Measurements from ENCODE around the gene ME2. TPM values are rescaled to one million over a fixed set of nuclear protein-coding genes. Genes with fewer than 3 reads are reported as not detected.

ME2 gene
- total and polyA plus RNA-seq, 9 of the 15 experiments (the other 6 are each of a cell fraction or from before 2014, with no cell fraction given) = 12.3 to 54.4 (median 36.2) TPM

GRCh38 chr18:50977037-50977760 lies 98.3 kb downstream of the ME2 start (continued):
- TF ChIP-seq NR2C1 (IDR thresholded peaks at IDR 0.05) (no peak), NR2C1 (tag; IDR thresholded peaks at IDR 0.05) (no peak), CBX2 (IDR thresholded peaks at IDR 0.05; ENCODE audit: insufficient read depth, low read length, poor library complexity, severe bottlenecking) (no peak), TRIM24 (IDR thresholded peaks at IDR 0.05) (peak in 1 of 2 experiments; percentile 32; a peak in 1 of 4 replicates), HEY1 (CRISPR knock-in tag; IDR thresholded peaks at IDR 0.05; ENCODE audit: borderline replicate concordance) (no peak), ZNF384 (IDR thresholded peaks at IDR 0.05; ENCODE audit: low read depth, low read length) (no peak), ZBTB2 (IDR thresholded peaks at IDR 0.05) (no peak), ZNF280A (IDR thresholded peaks at IDR 0.05; ENCODE audit: low read depth, partially characterized antibody) (peak; percentile 79), VEZF1 (CRISPR knock-in tag; IDR thresholded peaks at IDR 0.05) (no peak), SP2 (IDR thresholded peaks at IDR 0.05; ENCODE audit: extremely low read depth, low read depth, low read length, poor library complexity, severe bottlenecking) (no peak), ZNF134 (CRISPR knock-in tag; conservative IDR thresholded peaks at IDR 0.05) (no peak), XRCC3 (IDR thresholded peaks at IDR 0.05) (no peak), HMGN3 (IDR thresholded peaks at IDR 0.05; ENCODE audit: borderline replicate concordance, extremely low read depth, insufficient read length, low read depth, low read length) (no peak), EZH2 (IDR thresholded peaks at IDR 0.05; ENCODE audit: borderline replicate concordance, low read depth, low read length) (no peak), CBX5 (IDR thresholded peaks at IDR 0.05; ENCODE audit: borderline replicate concordance, low read depth) (peak; percentile 24; the same call in 1 of the 2 replicates), CBX1 (IDR thresholded peaks at IDR 0.05; ENCODE audit: low read depth) (peak; percentile 23; the same call in 1 of the 2 replicates), SETDB1 (IDR thresholded peaks at IDR 0.05; ENCODE audit: low read length) (no peak), SNIP1 (IDR thresholded peaks at IDR 0.05; ENCODE audit: low read depth) (no peak), PML (IDR thresholded peaks at IDR 0.05; ENCODE audit: low read length) (no peak), NFIC (IDR thresholded peaks at IDR 0.05) (0 out of 2 replicates have a peak, but pooled peaks have one; percentile 23), ZNF740 (CRISPR knock-in tag; IDR thresholded peaks at IDR 0.05) (no peak), ZNF740 (tag; IDR thresholded peaks at IDR 0.05) (no peak)

All from K562 (cell line).